ENCODE data around the gene AADACL3. TPM values are rescaled to one million over a fixed set of nuclear protein-coding genes. Genes with fewer than 3 reads are reported as not detected.

The AADACL3 gene
- total RNA-seq, 4 donors from 2014 or later, result not detected

DNA sequence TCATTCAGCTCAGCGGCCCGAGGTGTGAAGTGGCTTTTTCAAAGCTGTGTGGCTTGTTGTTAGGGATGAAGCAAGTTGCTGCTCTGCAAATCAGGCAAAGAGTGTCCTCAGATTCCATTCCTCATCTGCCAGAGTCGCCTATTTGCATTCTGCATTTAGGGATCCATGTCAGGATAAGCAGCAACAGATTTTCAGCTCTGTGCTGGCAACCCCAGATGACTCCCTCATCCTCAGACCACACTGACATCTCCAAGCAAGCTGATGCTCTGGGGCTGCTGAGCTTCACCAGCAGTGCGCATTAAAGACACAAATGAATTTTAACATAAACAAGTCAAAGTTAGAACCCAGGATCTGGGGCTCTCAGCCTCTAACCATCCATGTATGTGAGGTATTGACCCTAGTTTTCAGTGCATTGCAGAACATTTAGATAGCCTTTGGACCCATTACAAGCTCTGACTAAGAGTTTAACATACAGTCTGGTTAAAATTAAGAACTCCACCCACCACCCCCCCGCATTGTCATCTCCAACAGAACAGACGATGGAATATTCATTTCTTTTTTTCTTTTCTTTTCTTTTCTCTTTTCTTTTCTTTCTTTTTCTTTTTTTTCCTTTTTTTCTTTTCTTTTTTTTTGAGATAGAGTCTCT, 41.0 kb downstream of the AADACL3 start:
- intact Hi-C loops (cut with DNase I; ENCODE audit: low total_unique reads), result no loop called here
- Histone ChIP-seq H3K27ac (no peak overlapping the region), H3K9me3 (no peaks in the 10 kb centered on the region), H3K27me3 (no peaks in the 10 kb centered on the region), H3K36me3 (no peaks in the 10 kb centered on the region), H3K4me3 (no peak overlapping the region), H3K4me1 (no peaks in the 10 kb centered on the region)
- DNase-seq, result no peak
- no peak for TF ChIP-seq POLR2A (IDR thresholded peaks at IDR 0.05)
- TF ChIP-seq, protein P1, sequence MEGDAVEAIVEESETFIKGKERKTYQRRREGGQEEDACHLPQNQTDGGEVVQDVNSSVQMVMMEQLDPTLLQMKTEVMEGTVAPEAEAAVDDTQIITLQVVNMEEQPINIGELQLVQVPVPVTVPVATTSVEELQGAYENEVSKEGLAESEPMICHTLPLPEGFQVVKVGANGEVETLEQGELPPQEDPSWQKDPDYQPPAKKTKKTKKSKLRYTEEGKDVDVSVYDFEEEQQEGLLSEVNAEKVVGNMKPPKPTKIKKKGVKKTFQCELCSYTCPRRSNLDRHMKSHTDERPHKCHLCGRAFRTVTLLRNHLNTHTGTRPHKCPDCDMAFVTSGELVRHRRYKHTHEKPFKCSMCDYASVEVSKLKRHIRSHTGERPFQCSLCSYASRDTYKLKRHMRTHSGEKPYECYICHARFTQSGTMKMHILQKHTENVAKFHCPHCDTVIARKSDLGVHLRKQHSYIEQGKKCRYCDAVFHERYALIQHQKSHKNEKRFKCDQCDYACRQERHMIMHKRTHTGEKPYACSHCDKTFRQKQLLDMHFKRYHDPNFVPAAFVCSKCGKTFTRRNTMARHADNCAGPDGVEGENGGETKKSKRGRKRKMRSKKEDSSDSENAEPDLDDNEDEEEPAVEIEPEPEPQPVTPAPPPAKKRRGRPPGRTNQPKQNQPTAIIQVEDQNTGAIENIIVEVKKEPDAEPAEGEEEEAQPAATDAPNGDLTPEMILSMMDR (IDR thresholded peaks at IDR 0.05), result no peak

DNA sequence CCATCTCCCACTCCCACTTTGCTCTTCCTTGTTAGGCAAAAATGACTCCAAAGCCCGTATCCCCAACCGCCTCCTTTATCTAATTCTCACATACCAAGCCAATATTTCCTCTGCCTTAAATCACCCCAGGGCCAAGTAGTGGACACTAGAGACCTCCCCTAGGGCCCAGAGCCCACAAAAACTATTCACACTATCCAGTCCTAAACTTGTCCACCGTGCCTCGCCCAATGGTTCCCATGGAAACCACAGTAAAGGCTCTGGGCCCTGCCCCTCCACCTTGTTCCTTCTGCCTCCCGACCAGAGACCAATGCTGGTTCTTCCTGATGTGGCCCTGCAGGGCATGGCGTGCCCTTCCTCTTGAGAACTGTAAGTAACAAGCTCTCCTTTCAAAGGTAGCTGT, 41.9 kb downstream of the AADACL3 start:
- no peaks in the 10 kb centered on the region for H3K9me3 ChIP-seq
- no peaks in the 10 kb centered on the region for H3K4me1 ChIP-seq
- no peak for DNase-seq
- no peaks in the 10 kb centered on the region for H3K27me3 ChIP-seq
- H3K36me3 ChIP-seq, result no peaks in the 10 kb centered on the region
- intact Hi-C loops (cut with DNase I; ENCODE audit: low total_unique reads), result no loop called here
- TF ChIP-seq, protein P1 (IDR thresholded peaks at IDR 0.05), result no peak
- no peak for TF ChIP-seq POLR2A (IDR thresholded peaks at IDR 0.05)
- no peak overlapping the region for H3K4me3 ChIP-seq
- H3K27ac ChIP-seq, result no peak overlapping the region

DNA sequence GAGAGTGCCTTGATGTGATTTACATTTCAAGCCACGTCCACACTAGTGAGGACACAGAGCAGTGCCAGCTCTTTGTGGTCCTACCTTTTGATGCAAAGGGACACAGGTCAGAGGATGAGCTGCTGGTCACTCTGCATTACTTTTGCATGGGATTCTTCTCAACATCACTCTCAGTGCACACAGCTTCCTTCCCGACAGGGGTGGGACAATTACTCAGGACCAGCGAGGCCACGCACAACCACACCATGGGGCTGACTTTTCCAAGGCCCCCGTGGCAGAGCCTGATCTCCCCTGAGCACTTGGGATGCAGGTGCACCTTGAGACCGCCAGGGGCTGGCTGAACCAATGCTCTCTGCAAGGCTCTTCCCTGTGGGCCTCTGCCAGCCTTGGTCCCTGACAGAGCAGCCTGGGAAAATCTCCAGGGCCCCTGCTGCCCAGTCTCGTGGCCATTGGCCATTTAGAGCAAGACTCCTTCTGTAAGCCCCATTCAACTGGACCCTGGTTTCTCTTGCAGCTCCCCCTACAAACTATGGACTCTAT, 44.4 kb downstream of the AADACL3 start:
- intact Hi-C loops (cut with DNase I; ENCODE audit: low total_unique reads), result no loop called here
- H3K36me3 ChIP-seq, result no peaks in the 10 kb centered on the region
- H3K4me1 ChIP-seq, result no peaks in the 10 kb centered on the region
- H3K27ac ChIP-seq, result no peak overlapping the region
- no peaks in the 10 kb centered on the region for H3K9me3 ChIP-seq
- no peak overlapping the region for H3K4me3 ChIP-seq
- H3K27me3 ChIP-seq, result no peaks in the 10 kb centered on the region
- TF ChIP-seq POLR2A (IDR thresholded peaks at IDR 0.05), result no peak
- TF ChIP-seq, protein P1 (IDR thresholded peaks at IDR 0.05), result no peak
- no peak for DNase-seq

- H3K27me3 ChIP-seq, result no peaks in the 10 kb centered on the region
- H3K4me3 ChIP-seq, result no peak overlapping the region
- H3K36me3 ChIP-seq, result no peaks in the 10 kb centered on the region
- H3K4me1 ChIP-seq, result no peaks in the 10 kb centered on the region
- H3K27ac ChIP-seq, result no peak overlapping the region
- no peaks in the 10 kb centered on the region for H3K9me3 ChIP-seq
- intact Hi-C loops (cut with DNase I; ENCODE audit: low total_unique reads), result no loop called here
- no peak for DNase-seq
- TF ChIP-seq POLR2A (IDR thresholded peaks at IDR 0.05), result no peak
- TF ChIP-seq, protein P1 (IDR thresholded peaks at IDR 0.05), result no peak
These were observed 45.9 kb downstream of the AADACL3 start for GRCh38 chr1:12761781-12762180.

GRCh38 chr1:12762766-12763165, 46.9 kb downstream of the AADACL3 start:
- intact Hi-C loops (cut with DNase I; ENCODE audit: low total_unique reads), result no loop called here

More at GRCh38 chr1:12762766-12763165, 46.9 kb downstream of the AADACL3 start:
- no peaks in the 10 kb centered on the region for H3K27me3 ChIP-seq
- H3K36me3 ChIP-seq, result no peaks in the 10 kb centered on the region
- no peaks in the 10 kb centered on the region for H3K9me3 ChIP-seq
- TF ChIP-seq POLR2A (IDR thresholded peaks at IDR 0.05), result no peak
- TF ChIP-seq, protein P1 (IDR thresholded peaks at IDR 0.05), result no peak
- H3K27ac ChIP-seq, result no peak overlapping the region
- DNase-seq, result no peak
- H3K4me3 ChIP-seq, result no peak overlapping the region
- H3K4me1 ChIP-seq, result no peaks in the 10 kb centered on the region

All from uterus (tissue), 4 donors.